Fibroblast of peridontal ligament (primary cell): Measurements from ENCODE around the gene FNDC11.
"Not testable (repeated sequence)": the region's sequence is repeated elsewhere in the genome, so short reads cannot be mapped to it uniquely, and the experiment has no call there.

Source experiments
- DNase-seq: peaks from one replicate; pipeline ENCODE4 v3.0.0-alpha.2; 2010; ENCODE audit errors: extremely low read depth

The FNDC11 gene

GRCh38 chr20:63553251-63553932 lies 567 bp upstream of the FNDC11 start:
- DNase-seq, result peak; percentile 74

GRCh38 chr20:63554361-63555278 lies 661 bp downstream of the FNDC11 start:
- no peak for DNase-seq

GRCh38 chr20:63555661-63556381 lies 1.9 kb downstream of the FNDC11 start:
- DNase-seq, result no peak

- no peak for DNase-seq
Measured at GRCh38 chr20:63556873-63557478, 3.0 kb downstream of the FNDC11 start.

GRCh38 chr20:63557481-63557891 lies 3.5 kb downstream of the FNDC11 start:
- DNase-seq, result no peak

- no peak for DNase-seq
Measured at GRCh38 chr20:63558804-63559484, 5.0 kb downstream of the FNDC11 start.

DNA sequence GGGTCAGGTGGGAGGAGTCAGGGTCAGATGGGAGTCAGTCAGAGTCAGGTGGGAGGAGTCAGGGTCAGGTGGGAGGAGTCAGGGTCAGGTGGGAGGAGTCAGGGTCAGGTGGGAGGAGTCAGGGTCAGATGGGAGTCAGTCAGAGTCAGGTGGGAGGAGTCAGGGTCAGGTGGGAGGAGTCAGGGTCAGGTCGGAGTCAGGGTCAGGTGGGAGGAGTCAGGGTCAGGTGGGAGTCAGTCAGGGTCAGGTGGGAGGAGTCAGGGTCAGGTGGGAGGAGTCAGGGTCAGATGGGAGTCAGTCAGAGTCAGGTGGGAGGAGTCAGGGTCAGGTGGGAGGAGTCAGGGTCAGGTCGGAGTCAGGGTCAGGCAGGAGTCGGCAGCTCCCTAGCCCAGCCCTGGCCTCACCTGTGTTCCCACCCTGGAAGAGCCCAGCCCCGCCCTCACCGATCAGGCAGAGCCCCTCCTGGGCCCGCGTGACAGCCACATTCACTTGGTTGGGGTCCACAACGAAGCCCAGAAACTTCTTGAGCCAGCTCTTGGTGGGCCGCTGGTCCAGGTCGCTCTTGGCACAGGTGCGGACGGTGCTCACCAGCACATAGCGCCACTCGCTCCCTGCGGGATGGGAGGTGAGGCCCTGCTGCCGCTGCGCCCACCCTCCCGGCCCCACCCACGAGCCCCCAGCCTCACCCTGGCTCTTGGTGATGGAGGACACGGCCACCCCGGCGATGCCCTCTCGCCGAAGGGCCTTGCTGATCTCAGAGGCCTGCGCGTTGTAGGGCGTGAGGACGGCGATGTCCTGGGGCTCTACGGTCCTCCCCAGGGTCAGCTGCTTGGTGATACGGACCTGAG lies 5.8 kb downstream of the FNDC11 start:
- DNase-seq, result not testable (repeated sequence)

- DNase-seq, result no peak
Measured at GRCh38 chr20:63560333-63560805, 6.4 kb downstream of the FNDC11 start.

- no peak for DNase-seq
Measured at GRCh38 chr20:63560856-63561609, 7.1 kb downstream of the FNDC11 start.

- no peak for DNase-seq
Measured at GRCh38 chr20:63561624-63562396, 7.9 kb downstream of the FNDC11 start.

GRCh38 chr20:63562461-63563224 lies 8.7 kb downstream of the FNDC11 start:
- no peak for DNase-seq

DNA sequence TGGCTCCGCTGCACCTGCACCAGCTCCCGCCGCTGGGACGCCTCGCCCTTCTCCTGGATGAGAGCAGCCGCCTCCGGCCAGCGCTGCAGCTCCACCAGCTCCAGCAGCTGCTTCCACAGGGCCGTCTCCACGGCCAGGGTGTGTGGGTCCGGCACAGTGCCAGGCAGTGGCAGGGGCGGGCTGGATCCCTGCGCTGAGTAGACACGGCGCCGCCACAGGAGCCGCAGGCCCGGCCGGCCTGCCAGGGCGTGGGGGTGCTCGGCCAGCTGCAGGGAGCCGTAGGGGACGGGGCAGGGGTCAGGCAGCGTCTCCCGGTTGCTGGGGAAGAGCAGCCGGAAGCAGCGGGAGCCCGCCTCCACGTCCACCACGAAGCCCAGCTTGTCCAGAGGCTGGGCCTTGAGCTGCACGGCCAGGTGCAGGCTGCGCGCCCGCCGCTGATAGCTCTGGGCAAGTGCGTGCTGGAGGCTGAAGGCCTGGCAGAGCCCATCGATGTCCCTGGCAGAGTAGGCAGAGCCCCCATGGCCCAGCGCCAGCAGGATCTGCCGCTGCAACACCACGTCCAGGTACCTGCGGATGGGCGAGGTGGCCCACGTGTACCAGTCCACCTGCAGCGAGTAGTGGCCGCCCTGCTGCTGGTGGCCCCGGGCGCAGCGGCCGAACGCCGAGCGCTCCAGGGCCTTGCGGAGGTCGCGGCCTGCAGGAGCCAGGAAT lies 9.4 kb downstream of the FNDC11 start:
- DNase-seq, result no peak

- DNase-seq, result no peak
Measured at GRCh38 chr20:63564036-63564810, 10.3 kb downstream of the FNDC11 start.

GRCh38 chr20:63565021-63565698 lies 11.2 kb downstream of the FNDC11 start:
- DNase-seq, result no peak

DNA sequence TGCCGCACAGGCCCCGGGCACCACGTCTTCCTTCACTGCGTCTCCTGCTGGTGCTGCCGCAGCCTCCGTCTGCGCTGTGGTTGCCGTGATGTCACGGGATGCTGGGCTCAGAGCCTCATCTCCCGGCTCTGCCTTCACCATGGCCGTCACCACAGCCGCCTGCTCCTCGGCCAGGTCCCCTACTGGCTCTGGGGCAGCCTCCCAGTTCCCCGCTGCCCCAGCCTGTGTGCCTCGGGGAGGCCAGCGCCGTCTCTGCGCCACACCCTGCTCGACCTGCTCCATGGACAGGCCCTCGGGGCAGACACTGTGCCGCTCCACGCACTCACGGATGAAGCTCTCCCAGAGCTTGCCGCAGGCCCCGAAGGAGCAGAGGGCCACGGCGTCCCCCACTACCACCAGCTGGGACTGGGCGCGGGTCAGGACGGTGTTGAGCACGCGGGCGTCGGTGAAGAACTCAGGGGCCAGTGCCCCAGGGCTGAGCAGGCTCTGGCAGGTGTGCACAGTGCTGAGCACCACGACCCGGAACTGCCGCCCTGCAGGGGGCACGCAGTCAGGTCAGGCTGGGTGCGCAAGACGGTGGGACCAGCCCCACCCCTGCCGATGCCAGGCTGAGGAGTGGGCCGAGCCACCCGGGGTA lies 11.9 kb downstream of the FNDC11 start:
- no peak for DNase-seq
